ENCODE data around the gene RS1.

DNA sequence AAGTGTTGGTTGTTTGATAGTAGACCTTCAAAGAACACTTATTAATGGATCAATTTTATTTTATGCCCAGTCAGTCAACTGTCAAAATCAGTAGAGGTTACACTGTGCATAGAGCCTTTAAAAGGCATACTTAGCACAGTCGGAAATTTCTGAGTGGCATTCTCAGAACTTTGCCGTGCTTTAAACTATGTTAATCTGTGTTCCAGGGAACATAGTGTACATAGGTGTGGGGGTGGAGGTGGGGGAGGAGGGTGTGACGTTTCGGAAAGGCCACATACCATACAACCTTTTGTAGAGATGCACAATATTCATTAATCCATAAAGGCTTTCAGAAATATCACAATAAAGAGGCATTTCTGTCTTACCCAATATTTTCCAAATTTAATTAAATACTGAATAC lies 75.8 kb downstream of the RS1 start:
- TF ChIP-seq, protein P1, sequence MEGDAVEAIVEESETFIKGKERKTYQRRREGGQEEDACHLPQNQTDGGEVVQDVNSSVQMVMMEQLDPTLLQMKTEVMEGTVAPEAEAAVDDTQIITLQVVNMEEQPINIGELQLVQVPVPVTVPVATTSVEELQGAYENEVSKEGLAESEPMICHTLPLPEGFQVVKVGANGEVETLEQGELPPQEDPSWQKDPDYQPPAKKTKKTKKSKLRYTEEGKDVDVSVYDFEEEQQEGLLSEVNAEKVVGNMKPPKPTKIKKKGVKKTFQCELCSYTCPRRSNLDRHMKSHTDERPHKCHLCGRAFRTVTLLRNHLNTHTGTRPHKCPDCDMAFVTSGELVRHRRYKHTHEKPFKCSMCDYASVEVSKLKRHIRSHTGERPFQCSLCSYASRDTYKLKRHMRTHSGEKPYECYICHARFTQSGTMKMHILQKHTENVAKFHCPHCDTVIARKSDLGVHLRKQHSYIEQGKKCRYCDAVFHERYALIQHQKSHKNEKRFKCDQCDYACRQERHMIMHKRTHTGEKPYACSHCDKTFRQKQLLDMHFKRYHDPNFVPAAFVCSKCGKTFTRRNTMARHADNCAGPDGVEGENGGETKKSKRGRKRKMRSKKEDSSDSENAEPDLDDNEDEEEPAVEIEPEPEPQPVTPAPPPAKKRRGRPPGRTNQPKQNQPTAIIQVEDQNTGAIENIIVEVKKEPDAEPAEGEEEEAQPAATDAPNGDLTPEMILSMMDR (IDR thresholded peaks at IDR 0.05; ENCODE audit: insufficient read depth, low read depth, low read length) = no peak
- TF ChIP-seq EZH2 (IDR thresholded peaks at IDR 0.05; ENCODE audit: insufficient read depth, low read length) = no peak

Data from astrocyte (in vitro differentiated cells and primary cell).